ENCODE data around the gene NECTIN1.

- TF ChIP-seq POLR2A (IDR thresholded peaks at IDR 0.05) (no peak), POLR2AphosphoS5 (IDR thresholded peaks at IDR 0.05; ENCODE audit: insufficient read depth in 1 of 2, low read depth in 1 of 2) (no peak)
Measured at GRCh38 chr11:119772076-119772475, 43.1 kb upstream of the NECTIN1 start.
